ENCODE measurements around the gene SFMBT1. TPM values are rescaled to one million over a fixed set of nuclear protein-coding genes. Genes with fewer than 3 reads are reported as not detected.

Gene SFMBT1
- total and polyA plus RNA-seq, 2 of the 4 experiments (the other 2 are of a cell fraction) = 1.0 to 1.8 TPM

- H2BK20ac ChIP-seq (ENCODE audit: low read depth, low read length) = no peak overlapping the region
- TF ChIP-seq ELK1 (IDR thresholded peaks at IDR 0.05; ENCODE audit: borderline replicate concordance, low read depth, low read length) = no peak
- TF ChIP-seq SMC3 (IDR thresholded peaks at IDR 0.05; ENCODE audit: low read depth, low read length) = no peak
- no peak for TF ChIP-seq RCOR1 (IDR thresholded peaks at IDR 0.05; ENCODE audit: insufficient replicate concordance, low read length)
- TF ChIP-seq USF2 (IDR thresholded peaks at IDR 0.05; ENCODE audit: low read depth, low read length) = no peak
- no peak for TF ChIP-seq POLR2A (IDR thresholded peaks at IDR 0.05; ENCODE audit: low read depth, low read length)
- TF ChIP-seq BHLHE40 (IDR thresholded peaks at IDR 0.05; ENCODE audit: low read depth, low read length) = no peak
- TF ChIP-seq MAFK (IDR thresholded peaks at IDR 0.05; ENCODE audit: low read depth, low read length) = no peak
- no peak for TF ChIP-seq RAD21 (IDR thresholded peaks at IDR 0.05; ENCODE audit: low read length)
- no peak for TF ChIP-seq CTCF (conservative IDR thresholded peaks at IDR 0.05; ENCODE audit: low read depth, low read length)
- no peak for TF ChIP-seq MAZ (IDR thresholded peaks at IDR 0.05; ENCODE audit: borderline replicate concordance, low read depth, low read length)
- TF ChIP-seq MXI1 (IDR thresholded peaks at IDR 0.05; ENCODE audit: borderline replicate concordance, low read depth, low read length) = no peak
- no peak for TF ChIP-seq CHD1 (IDR thresholded peaks at IDR 0.05; ENCODE audit: low read depth, low read length)
- TF ChIP-seq NFE2L2 (IDR thresholded peaks at IDR 0.05; ENCODE audit: low read depth, low read length) = no peak
- no peak for TF ChIP-seq CEBPB (IDR thresholded peaks at IDR 0.05; ENCODE audit: low read depth, low read length)
- no peak for TF ChIP-seq FOS (IDR thresholded peaks at IDR 0.05; ENCODE audit: low read depth, low read length)
- TF ChIP-seq RFX5 (IDR thresholded peaks at IDR 0.05; ENCODE audit: low read depth, low read length) = no peak; the same call in 1 of the 2 replicates
- H4K8ac ChIP-seq (ENCODE audit: low read depth in 2 of 2, low read length in 2 of 2) = no peak overlapping the region
- DNase-seq = no peak
- no peak overlapping the region for H3K14ac ChIP-seq (replicated peaks; ENCODE audit: low read depth, low read length)
- ATAC-seq (ENCODE audit: low read depth) = no peak
- POLR2A ChIA-PET (ENCODE audit: unreplicated experiment) = no interaction called here
- dilution Hi-C loops (cut with HindIII; ENCODE audit: low sequenced_read_pairs, unreplicated experiment) = no loop called here
- no peak overlapping the region for H3K4me3 ChIP-seq (ENCODE audit: insufficient read depth, low read depth, low read length)
- no peaks in the 10 kb centered on the region for H3K9me3 ChIP-seq (ENCODE audit: control insufficient read depth, insufficient read depth, low read length)
- H2BK120ac ChIP-seq (ENCODE audit: low read depth, low read length) = no peak overlapping the region
- intact Hi-C loops (cut with micrococcal nuclease) = no loop called here
- no peak overlapping the region for H3K4me2 ChIP-seq (ENCODE audit: low read depth, low read length)
- H3K36me3 ChIP-seq (ENCODE audit: control insufficient read depth, insufficient read depth, low read length) = peaks cover 3% of the 10 kb centered on the region; the same call in 1 of the 2 replicates
- in situ Hi-C loops (cut with MboI; ENCODE audit: low sequenced_read_pairs) = no loop called here
- no peak overlapping the region for H4K5ac ChIP-seq (ENCODE audit: low read depth, low read length)
- H2BK5ac ChIP-seq (ENCODE audit: low read depth, low read length, poor library complexity, severe bottlenecking) = no peak overlapping the region
- H3K56ac ChIP-seq (ENCODE audit: extremely low read depth, insufficient read depth, low read length) = no peak overlapping the region
- no peak overlapping the region for H3K27ac ChIP-seq (ENCODE audit: insufficient read depth, low read length)
- H2AK9ac ChIP-seq (replicated peaks; ENCODE audit: low read depth, low read length, poor library complexity) = no peak overlapping the region
- H3K9ac ChIP-seq (ENCODE audit: low read depth, low read length) = no peak overlapping the region
- WGBS, 2 experiments (ENCODE audit: extremely low coverage in 2 of 2, insufficient read length in 1 of 2) = no CpG with 5 or more reads among the region's 4 CpGs
- H3K23ac ChIP-seq (ENCODE audit: low read depth, low read length) = no peak overlapping the region
- H3K79me1 ChIP-seq (ENCODE audit: low read depth in 1 of 2, low read length in 2 of 2) = peaks cover 13 to 56% of the 10 kb centered on the region in 2 experiments; a peak in 3 of 4 replicates
- peaks cover 6% of the 10 kb centered on the region; the same call in 1 of the 2 replicates for H3K9me1 ChIP-seq (ENCODE audit: insufficient read depth, low read length)
- H4K91ac ChIP-seq (ENCODE audit: insufficient read depth, low read depth, low read length) = no peak overlapping the region
- CTCF ChIA-PET = no interaction called here
- no peak overlapping the region for H2AFZ ChIP-seq (replicated peaks; ENCODE audit: low read length, poor library complexity)
- H3K18ac ChIP-seq (ENCODE audit: low read depth, low read length) = no peak overlapping the region
- peaks cover 9% of the 10 kb centered on the region for H3K4me1 ChIP-seq (ENCODE audit: control insufficient read depth, insufficient read depth, low read length)
- H2BK15ac ChIP-seq (ENCODE audit: low read depth, low read length) = no peak overlapping the region
- H3K27me3 ChIP-seq (ENCODE audit: control insufficient read depth, insufficient read depth, low read length) = no peaks in the 10 kb centered on the region
- no peak overlapping the region for H2AK5ac ChIP-seq (ENCODE audit: low read depth, low read length)
- H3K4ac ChIP-seq (ENCODE audit: low read depth, low read length) = no peak overlapping the region
- no peaks in the 10 kb centered on the region for H4K20me1 ChIP-seq (ENCODE audit: insufficient read depth, low read length)
- no TSS peak for BruUV-seq (replicated peaks)
These were observed 166.8 kb downstream of the SFMBT1 start for GRCh38 chr3:52879090-52879489.

Measured in IMR-90 (cell line).